ENCODE measurements around the gene ADCY3. TPM values are rescaled to one million over a fixed set of nuclear protein-coding genes. Genes with fewer than 3 reads are reported as not detected.

Gene ADCY3
- total and polyA plus RNA-seq, 2 of the 4 experiments (the other 2 are of a cell fraction), result 17.4 to 46.1 TPM

- no peak overlapping the region for H4K8ac ChIP-seq (ENCODE audit: low read depth in 2 of 2, low read length in 2 of 2)
- no peak overlapping the region for H3K14ac ChIP-seq (replicated peaks; ENCODE audit: low read depth, low read length)
- DNase-seq, result no peak
- no peak overlapping the region for H3K23ac ChIP-seq (ENCODE audit: low read depth, low read length)
- no peak overlapping the region for H3K4me3 ChIP-seq (ENCODE audit: insufficient read depth, low read depth, low read length)
- H3K4me1 ChIP-seq (ENCODE audit: control insufficient read depth, insufficient read depth, low read length), result peaks cover 15% of the 10 kb centered on the region; the same call in 1 of the 2 replicates
- no peak overlapping the region for H2AFZ ChIP-seq (replicated peaks; ENCODE audit: low read length, poor library complexity)
- ChIA-PET POLR2A (ENCODE audit: unreplicated experiment) (no interaction called here), CTCF (no interaction called here)
- no peak overlapping the region for H2AK5ac ChIP-seq (ENCODE audit: low read depth, low read length)
- intact Hi-C loops (cut with micrococcal nuclease), result loop anchor here (5.0 kb wide), 1 partner anchor 510 kb away; no protein-coding TSS in a partner anchor
- H3K27me3 ChIP-seq (ENCODE audit: control insufficient read depth, insufficient read depth, low read length), result no peaks in the 10 kb centered on the region
- H2BK20ac ChIP-seq (ENCODE audit: low read depth, low read length), result no peak overlapping the region
- H3K4me2 ChIP-seq (ENCODE audit: low read depth, low read length), result no peak overlapping the region
- H3K4ac ChIP-seq (ENCODE audit: low read depth, low read length), result no peak overlapping the region
- no peaks in the 10 kb centered on the region for H3K9me3 ChIP-seq (ENCODE audit: control insufficient read depth, insufficient read depth, low read length)
- H2BK5ac ChIP-seq (ENCODE audit: low read depth, low read length, poor library complexity, severe bottlenecking), result no peak overlapping the region
- peaks cover 9% of the 10 kb centered on the region; the same call in 1 of the 2 replicates for H3K36me3 ChIP-seq (ENCODE audit: control insufficient read depth, insufficient read depth, low read length)
- no peak overlapping the region for H2BK120ac ChIP-seq (ENCODE audit: low read depth, low read length)
- no peak overlapping the region for H2BK15ac ChIP-seq (ENCODE audit: low read depth, low read length)
- no CpG with 5 or more reads among the region's 1 CpG for WGBS, 2 experiments (ENCODE audit: extremely low coverage in 2 of 2, insufficient read length in 1 of 2)
- H2AK9ac ChIP-seq (replicated peaks; ENCODE audit: low read depth, low read length, poor library complexity), result no peak overlapping the region
- H4K91ac ChIP-seq (ENCODE audit: insufficient read depth, low read depth, low read length), result no peak overlapping the region
- no peak overlapping the region for H4K5ac ChIP-seq (ENCODE audit: low read depth, low read length)
- no peak overlapping the region for H3K56ac ChIP-seq (ENCODE audit: extremely low read depth, insufficient read depth, low read length)
- in situ Hi-C loops (cut with MboI; ENCODE audit: low sequenced_read_pairs), result no loop called here
- TF ChIP-seq SMC3 (IDR thresholded peaks at IDR 0.05; ENCODE audit: low read depth, low read length), result no peak
- TF ChIP-seq MAFK (IDR thresholded peaks at IDR 0.05; ENCODE audit: low read depth, low read length), result no peak
- no peak for TF ChIP-seq RCOR1 (IDR thresholded peaks at IDR 0.05; ENCODE audit: insufficient replicate concordance, low read length)
- no peak for TF ChIP-seq FOS (IDR thresholded peaks at IDR 0.05; ENCODE audit: low read depth, low read length)
- no peak for TF ChIP-seq MAZ (IDR thresholded peaks at IDR 0.05; ENCODE audit: borderline replicate concordance, low read depth, low read length)
- TF ChIP-seq CHD1 (IDR thresholded peaks at IDR 0.05; ENCODE audit: low read depth, low read length), result no peak
- TF ChIP-seq RFX5 (IDR thresholded peaks at IDR 0.05; ENCODE audit: low read depth, low read length), result no peak
- no peak for TF ChIP-seq BHLHE40 (IDR thresholded peaks at IDR 0.05; ENCODE audit: low read depth, low read length)
- peaks cover 3% of the 10 kb centered on the region for H4K20me1 ChIP-seq (ENCODE audit: insufficient read depth, low read length)
- H3K27ac ChIP-seq (ENCODE audit: insufficient read depth, low read length), result no peak overlapping the region
- no peak overlapping the region for H3K9ac ChIP-seq (ENCODE audit: low read depth, low read length)
- dilution Hi-C loops (cut with HindIII; ENCODE audit: low sequenced_read_pairs, unreplicated experiment), result no loop called here
- peaks cover 16% of the 10 kb centered on the region for H3K9me1 ChIP-seq (ENCODE audit: insufficient read depth, low read length)
- no peak overlapping the region for H3K18ac ChIP-seq (ENCODE audit: low read depth, low read length)
- no TSS peak for BruUV-seq (replicated peaks)
- ATAC-seq (ENCODE audit: low read depth), result no peak
- peaks cover 3 to 18% of the 10 kb centered on the region in 2 experiments; a peak in 3 of 4 replicates for H3K79me1 ChIP-seq (ENCODE audit: low read depth in 1 of 2, low read length in 2 of 2)
These were observed 2.5 kb upstream of the ADCY3 start for GRCh38 chr2:24922556-24922955.

Measured in IMR-90 (cell line).